Sigmoid colon (tissue), 4 donors: Measurements from ENCODE around the gene CHCHD4.

Experiments
- CTCF ChIP-seq, 4 experiments: fragments of 450-650 bp in 3 of 4; fragments of 200-600 bp in 1 of 4; IDR thresholded peaks; one replicate each; pipeline ENCODE4 v1.5.1; 2016 to 2019; ENCODE audit warnings: antibody characterized with exemption in 4 of 4, mild to moderate bottlenecking in 3 of 4, moderate library complexity in 2 of 4
- EP300 ChIP-seq, 4 donors: sonication (generic); formaldehyde crosslinking; IDR thresholded peaks; one replicate each; pipeline ENCODE4 v1.6.1; 2017; ENCODE audit warnings: antibody characterized with exemption in 4 of 4
- POLR2A ChIP-seq, 2 donors: fragments of 450-650 bp; IDR thresholded peaks; one replicate each; pipeline ENCODE4 v1.6.1; 2016; ENCODE audit warnings: antibody characterized with exemption in 2 of 2, mild to moderate bottlenecking in 2 of 2, moderate library complexity in 2 of 2

DNA sequence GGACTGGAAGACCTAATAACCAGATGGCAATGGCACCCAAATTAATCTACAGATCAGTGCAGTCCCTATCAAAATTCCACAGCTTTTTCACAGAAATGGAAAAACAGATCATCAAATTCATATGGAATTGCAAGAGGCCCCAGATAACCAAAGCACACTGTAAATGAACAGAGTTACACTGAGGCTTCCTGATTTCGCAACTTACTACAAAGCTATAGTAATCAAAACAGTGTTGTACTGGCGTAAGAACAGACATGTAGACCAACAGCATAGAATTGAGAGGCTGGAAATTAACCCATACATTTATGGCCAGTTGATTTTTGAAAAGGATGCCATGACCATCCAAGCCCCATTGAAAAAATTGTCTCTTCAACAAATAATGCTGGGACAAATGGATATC, 37.5 kb upstream of the CHCHD4 start:
- TF ChIP-seq POLR2A (IDR thresholded peaks at IDR 0.05) (no peak), CTCF (IDR thresholded peaks at IDR 0.05) (no peak), EP300 (IDR thresholded peaks at IDR 0.05) (no peak)
